ENCODE measurements around the gene BUD31.
A peak's percentile ranks its signal among the peaks of the same experiment; 100 is the strongest.
"Not testable (repeated sequence)": the region's sequence is repeated elsewhere in the genome, so short reads cannot be mapped to it uniquely, and the experiment has no call there.

The BUD31 gene

GRCh38 chr7:99402854-99403253 is 5.9 kb upstream of the BUD31 start:
- H3K27ac ChIP-seq (ENCODE audit: low read depth, low read length), result no peak overlapping the region
- no peak overlapping the region for H3K4me3 ChIP-seq (ENCODE audit: low read depth in 1 of 2, low read length in 2 of 2)
- H3K4me1 ChIP-seq (ENCODE audit: control insufficient read depth in 1 of 2, insufficient read depth in 2 of 2, low read length in 2 of 2), result peaks cover 16 to 18% of the 10 kb centered on the region in 2 donors
- H3K36me3 ChIP-seq (ENCODE audit: control insufficient read depth in 1 of 2, insufficient read depth in 2 of 2, low read length in 2 of 2), result peaks cover 31 to 64% of the 10 kb centered on the region in 2 donors
- H3K9ac ChIP-seq (ENCODE audit: low read depth in 1 of 2, low read length in 2 of 2), result no peak overlapping the region
- no peaks in the 10 kb centered on the region for H3K9me3 ChIP-seq (ENCODE audit: control insufficient read depth in 1 of 2, low read length in 2 of 2)
- H3K27me3 ChIP-seq (ENCODE audit: control insufficient read depth in 1 of 2, insufficient read depth in 2 of 2, low read length in 2 of 2), result no peaks in the 10 kb centered on the region

- peaks cover 26 to 55% of the 10 kb centered on the region in 2 donors for H3K36me3 ChIP-seq (ENCODE audit: control insufficient read depth in 1 of 2, insufficient read depth in 2 of 2, low read length in 2 of 2)
- no peak overlapping the region for H3K4me3 ChIP-seq (ENCODE audit: low read depth in 1 of 2, low read length in 2 of 2)
- no peaks in the 10 kb centered on the region for H3K27me3 ChIP-seq (ENCODE audit: control insufficient read depth in 1 of 2, insufficient read depth in 2 of 2, low read length in 2 of 2)
- H3K9me3 ChIP-seq (ENCODE audit: control insufficient read depth in 1 of 2, low read length in 2 of 2), result no peaks in the 10 kb centered on the region
- H3K27ac ChIP-seq (ENCODE audit: low read depth, low read length), result no peak overlapping the region
- peaks cover 16 to 19% of the 10 kb centered on the region in 2 donors for H3K4me1 ChIP-seq (ENCODE audit: control insufficient read depth in 1 of 2, insufficient read depth in 2 of 2, low read length in 2 of 2)
- H3K9ac ChIP-seq (ENCODE audit: low read depth in 1 of 2, low read length in 2 of 2), result no peak overlapping the region
These were observed 5.0 kb upstream of the BUD31 start for GRCh38 chr7:99403764-99404163.

GRCh38 chr7:99404235-99404976 is 4.4 kb upstream of the BUD31 start:
- Histone ChIP-seq H3K27ac (ENCODE audit: low read depth, low read length) (no peak overlapping the region), H3K4me3 (ENCODE audit: low read depth in 1 of 2, low read length in 2 of 2) (no peak overlapping the region), H3K36me3 (ENCODE audit: control insufficient read depth in 1 of 2, insufficient read depth in 2 of 2, low read length in 2 of 2) (peaks cover 26 to 49% of the 10 kb centered on the region in 2 donors), H3K4me1 (ENCODE audit: control insufficient read depth in 1 of 2, insufficient read depth in 2 of 2, low read length in 2 of 2) (peaks cover 16 to 20% of the 10 kb centered on the region in 2 donors), H3K27me3 (ENCODE audit: control insufficient read depth in 1 of 2, insufficient read depth in 2 of 2, low read length in 2 of 2) (no peaks in the 10 kb centered on the region), H3K9ac (ENCODE audit: low read depth in 1 of 2, low read length in 2 of 2) (no peak overlapping the region), H3K9me3 (ENCODE audit: control insufficient read depth in 1 of 2, low read length in 2 of 2) (no peaks in the 10 kb centered on the region)

- Histone ChIP-seq H3K27me3 (ENCODE audit: control insufficient read depth in 1 of 2, insufficient read depth in 2 of 2, low read length in 2 of 2) (no peaks in the 10 kb centered on the region), H3K27ac (ENCODE audit: low read depth, low read length) (no peak overlapping the region), H3K4me1 (ENCODE audit: control insufficient read depth in 1 of 2, insufficient read depth in 2 of 2, low read length in 2 of 2) (peaks cover 20 to 26% of the 10 kb centered on the region in 2 donors), H3K4me3 (ENCODE audit: low read depth in 1 of 2, low read length in 2 of 2) (no peak overlapping the region), H3K36me3 (ENCODE audit: control insufficient read depth in 1 of 2, insufficient read depth in 2 of 2, low read length in 2 of 2) (peaks cover 21 to 44% of the 10 kb centered on the region in 2 donors), H3K9me3 (ENCODE audit: control insufficient read depth in 1 of 2, low read length in 2 of 2) (no peaks in the 10 kb centered on the region), H3K9ac (ENCODE audit: low read depth in 1 of 2, low read length in 2 of 2) (no peak overlapping the region)
These were observed 3.8 kb upstream of the BUD31 start for GRCh38 chr7:99404977-99405320.

GRCh38 chr7:99406557-99406956 is 2.2 kb upstream of the BUD31 start:
- H3K4me3 ChIP-seq (ENCODE audit: low read depth in 1 of 2, low read length in 2 of 2), result peak overlapping the region; percentile 28 to 96
- peak overlapping the region; percentile 38 to 94 for H3K9ac ChIP-seq (ENCODE audit: low read depth in 1 of 2, low read length in 2 of 2)
- H3K27me3 ChIP-seq (ENCODE audit: control insufficient read depth in 1 of 2, insufficient read depth in 2 of 2, low read length in 2 of 2), result no peaks in the 10 kb centered on the region
- H3K36me3 ChIP-seq (ENCODE audit: control insufficient read depth in 1 of 2, insufficient read depth in 2 of 2, low read length in 2 of 2), result peaks cover 10 to 41% of the 10 kb centered on the region in 2 donors
- no peaks in the 10 kb centered on the region for H3K9me3 ChIP-seq (ENCODE audit: control insufficient read depth in 1 of 2, low read length in 2 of 2)
- no peak overlapping the region for H3K27ac ChIP-seq (ENCODE audit: low read depth, low read length)
- peaks cover 27 to 34% of the 10 kb centered on the region in 2 donors for H3K4me1 ChIP-seq (ENCODE audit: control insufficient read depth in 1 of 2, insufficient read depth in 2 of 2, low read length in 2 of 2)

GRCh38 chr7:99407872-99408378 is 844 bp upstream of the BUD31 start:
- Histone ChIP-seq H3K27ac (ENCODE audit: low read depth, low read length) (peak overlapping the region; percentile 99), H3K4me1 (ENCODE audit: control insufficient read depth in 1 of 2, insufficient read depth in 2 of 2, low read length in 2 of 2) (peaks cover 27 to 34% of the 10 kb centered on the region in 2 donors), H3K9ac (ENCODE audit: low read depth in 1 of 2, low read length in 2 of 2) (peak overlapping the region; percentile 93 to 94), H3K36me3 (ENCODE audit: control insufficient read depth in 1 of 2, insufficient read depth in 2 of 2, low read length in 2 of 2) (peaks cover 13 to 39% of the 10 kb centered on the region in 2 donors), H3K27me3 (ENCODE audit: control insufficient read depth in 1 of 2, insufficient read depth in 2 of 2, low read length in 2 of 2) (no peaks in the 10 kb centered on the region), H3K4me3 (ENCODE audit: low read depth in 1 of 2, low read length in 2 of 2) (peak overlapping the region; percentile 91 to 96), H3K9me3 (ENCODE audit: control insufficient read depth in 1 of 2, low read length in 2 of 2) (no peaks in the 10 kb centered on the region)

GRCh38 chr7:99409192-99409572 is 413 bp downstream of the BUD31 start:
- Histone ChIP-seq H3K27ac (ENCODE audit: low read depth, low read length) (peak overlapping the region; percentile 99), H3K9ac (ENCODE audit: low read depth in 1 of 2, low read length in 2 of 2) (peak overlapping the region; percentile 93 to 94), H3K9me3 (ENCODE audit: control insufficient read depth in 1 of 2, low read length in 2 of 2) (no peaks in the 10 kb centered on the region), H3K4me1 (ENCODE audit: control insufficient read depth in 1 of 2, insufficient read depth in 2 of 2, low read length in 2 of 2) (peaks cover 27 to 34% of the 10 kb centered on the region in 2 donors), H3K36me3 (ENCODE audit: control insufficient read depth in 1 of 2, insufficient read depth in 2 of 2, low read length in 2 of 2) (peaks cover 12 to 39% of the 10 kb centered on the region in 2 donors), H3K27me3 (ENCODE audit: control insufficient read depth in 1 of 2, insufficient read depth in 2 of 2, low read length in 2 of 2) (no peaks in the 10 kb centered on the region), H3K4me3 (ENCODE audit: low read depth in 1 of 2, low read length in 2 of 2) (peak overlapping the region; percentile 91 to 96)

GRCh38 chr7:99409806-99410205 is 1.0 kb downstream of the BUD31 start:
- Histone ChIP-seq H3K4me3 (ENCODE audit: low read depth in 1 of 2, low read length in 2 of 2) (peak overlapping the region; percentile 91 to 96), H3K27ac (ENCODE audit: low read depth, low read length) (no peak overlapping the region), H3K9ac (ENCODE audit: low read depth in 1 of 2, low read length in 2 of 2) (peak overlapping the region; percentile 93 to 94), H3K9me3 (ENCODE audit: control insufficient read depth in 1 of 2, low read length in 2 of 2) (no peaks in the 10 kb centered on the region), H3K36me3 (ENCODE audit: control insufficient read depth in 1 of 2, insufficient read depth in 2 of 2, low read length in 2 of 2) (peaks cover 10 to 38% of the 10 kb centered on the region in 2 donors), H3K27me3 (ENCODE audit: control insufficient read depth in 1 of 2, insufficient read depth in 2 of 2, low read length in 2 of 2) (no peaks in the 10 kb centered on the region), H3K4me1 (ENCODE audit: control insufficient read depth in 1 of 2, insufficient read depth in 2 of 2, low read length in 2 of 2) (peaks cover 27 to 34% of the 10 kb centered on the region in 2 donors)

GRCh38 chr7:99410635-99411034 is 1.9 kb downstream of the BUD31 start:
- Histone ChIP-seq H3K27ac (ENCODE audit: low read depth, low read length) (no peak overlapping the region), H3K4me3 (ENCODE audit: low read depth in 1 of 2, low read length in 2 of 2) (no peak overlapping the region), H3K27me3 (ENCODE audit: control insufficient read depth in 1 of 2, insufficient read depth in 2 of 2, low read length in 2 of 2) (no peaks in the 10 kb centered on the region), H3K9me3 (ENCODE audit: control insufficient read depth in 1 of 2, low read length in 2 of 2) (no peaks in the 10 kb centered on the region), H3K36me3 (ENCODE audit: control insufficient read depth in 1 of 2, insufficient read depth in 2 of 2, low read length in 2 of 2) (peaks cover 12 to 44% of the 10 kb centered on the region in 2 donors), H3K4me1 (ENCODE audit: control insufficient read depth in 1 of 2, insufficient read depth in 2 of 2, low read length in 2 of 2) (peaks cover 27 to 34% of the 10 kb centered on the region in 2 donors), H3K9ac (ENCODE audit: low read depth in 1 of 2, low read length in 2 of 2) (no peak overlapping the region)

- not testable (repeated sequence) for H3K27ac ChIP-seq (ENCODE audit: low read depth, low read length); H3K9me3 ChIP-seq (ENCODE audit: control insufficient read depth in 1 of 2, low read length in 2 of 2); H3K9ac ChIP-seq (ENCODE audit: low read depth in 1 of 2, low read length in 2 of 2); H3K4me3 ChIP-seq (ENCODE audit: low read depth in 1 of 2, low read length in 2 of 2); H3K27me3 ChIP-seq (ENCODE audit: control insufficient read depth in 1 of 2, insufficient read depth in 2 of 2, low read length in 2 of 2); H3K4me1 ChIP-seq (ENCODE audit: control insufficient read depth in 1 of 2, insufficient read depth in 2 of 2, low read length in 2 of 2)
- H3K36me3 ChIP-seq (ENCODE audit: control insufficient read depth in 1 of 2, insufficient read depth in 2 of 2, low read length in 2 of 2), result peaks cover 44 to 87% of the 10 kb centered on the region in 2 donors
These were observed 6.9 kb downstream of the BUD31 start for GRCh38 chr7:99415513-99416127.

All from duodenal mucosa (tissue), 2 donors.